Activated T-cell treated with anti-CD3 and anti-CD28 coated beads, Interleukin-2, amount 50 U/mL, for 72 hours (primary cell): ENCODE data around the gene GPRC5B. TPM values are rescaled to one million over a fixed set of nuclear protein-coding genes. Genes with fewer than 3 reads are reported as not detected.

Experiments used
- ATAC-seq, 2 donors: fragments of 150-1000 bp; cut with Tn5 transposase; replicated peaks in 1 of 2; 2 replicates each; pipeline ENCODE4 v1.10.0; 2021; ENCODE audit warnings: moderate library complexity in 2 of 2, mild to moderate bottlenecking in 1 of 2
- DNase-seq, 2 donors: peaks; one replicate each; pipeline ENCODE4 v3.0.0; 2021 to 2022; ENCODE audit warnings: mixed read lengths in 1 of 2
- H3K27ac Mint-ChIP-seq: one replicate; pipeline ENCODE4 v1.8.0; 2022; ENCODE audit warnings: mild to moderate bottlenecking, moderate library complexity, mixed read lengths
- H3K27me3 Mint-ChIP-seq: one replicate; pipeline ENCODE4 v1.8.0; 2022; ENCODE audit warnings: low read depth, mixed read lengths
- H3K36me3 Mint-ChIP-seq, 2 donors: one replicate each; pipeline ENCODE4 v1.8.0; 2022; ENCODE audit warnings: mixed read lengths in 2 of 2, mild to moderate bottlenecking in 1 of 2; ENCODE audit not compliant: insufficient read depth in 2 of 2
- H3K4me1 Mint-ChIP-seq: one replicate; pipeline ENCODE4 v1.8.0; 2022; ENCODE audit warnings: low read depth, mixed read lengths
- H3K4me3 Mint-ChIP-seq, 2 donors: one replicate each; pipeline ENCODE4 v1.8.0; 2022; ENCODE audit warnings: mild to moderate bottlenecking in 2 of 2, mixed read lengths in 2 of 2, moderate library complexity in 2 of 2
- H3K9me3 Mint-ChIP-seq, 2 donors: one replicate each; pipeline ENCODE4 v1.8.0; 2022; ENCODE audit warnings: mixed read lengths in 2 of 2
- total RNA-seq, 2 donors: library from RNA; stranded (reverse); gene quantifications; one replicate each; pipeline ENCODE4 v1.2.3, GENCODE V29; 2022

The GPRC5B gene
- total RNA-seq, 2 donors from 2014 or later: 0.17 TPM; not detected in 1

GRCh38 chr16:19842426-19843157, 42.1 kb downstream of the GPRC5B start:
- H3K4me1 Mint-ChIP-seq: no peaks in the 10 kb centered on the region
- ATAC-seq (no peak), DNase-seq (no peak)
- H3K9me3 Mint-ChIP-seq: no peaks in the 10 kb centered on the region
- no peaks in the 10 kb centered on the region for H3K27me3 Mint-ChIP-seq
- H3K4me3 Mint-ChIP-seq: no peak overlapping the region
- H3K36me3 Mint-ChIP-seq: no peaks in the 10 kb centered on the region
- no peak overlapping the region for H3K27ac Mint-ChIP-seq

- DNase-seq (no peak), ATAC-seq (no peak)
- no peak overlapping the region for H3K4me3 Mint-ChIP-seq
- H3K9me3 Mint-ChIP-seq: no peaks in the 10 kb centered on the region
- no peaks in the 10 kb centered on the region for H3K27me3 Mint-ChIP-seq
- no peaks in the 10 kb centered on the region for H3K36me3 Mint-ChIP-seq
- H3K4me1 Mint-ChIP-seq: no peaks in the 10 kb centered on the region
- H3K27ac Mint-ChIP-seq: no peak overlapping the region
These were observed 43.5 kb downstream of the GPRC5B start for GRCh38 chr16:19841184-19841583.

- no peaks in the 10 kb centered on the region for H3K9me3 Mint-ChIP-seq
- H3K4me1 Mint-ChIP-seq: no peaks in the 10 kb centered on the region
- H3K27me3 Mint-ChIP-seq: no peaks in the 10 kb centered on the region
- H3K36me3 Mint-ChIP-seq: no peaks in the 10 kb centered on the region
- DNase-seq (no peak), ATAC-seq (no peak)
- H3K4me3 Mint-ChIP-seq: no peak overlapping the region
- H3K27ac Mint-ChIP-seq: no peak overlapping the region
These were observed 44.0 kb downstream of the GPRC5B start for GRCh38 chr16:19840524-19841110.

- H3K4me3 Mint-ChIP-seq: no peak overlapping the region
- H3K27ac Mint-ChIP-seq: no peak overlapping the region
- no peaks in the 10 kb centered on the region for H3K27me3 Mint-ChIP-seq
- no peak for ATAC-seq
- no peaks in the 10 kb centered on the region for H3K4me1 Mint-ChIP-seq
- H3K36me3 Mint-ChIP-seq: no peaks in the 10 kb centered on the region
- DNase-seq: no peak
- no peaks in the 10 kb centered on the region for H3K9me3 Mint-ChIP-seq
These were observed 46.5 kb downstream of the GPRC5B start for GRCh38 chr16:19837984-19838707.

- no peaks in the 10 kb centered on the region for H3K9me3 Mint-ChIP-seq
- no peaks in the 10 kb centered on the region for H3K4me1 Mint-ChIP-seq
- no peaks in the 10 kb centered on the region for H3K27me3 Mint-ChIP-seq
- H3K36me3 Mint-ChIP-seq: no peaks in the 10 kb centered on the region
- H3K4me3 Mint-ChIP-seq: no peak overlapping the region
- DNase-seq (no peak), ATAC-seq (no peak)
- H3K27ac Mint-ChIP-seq: no peak overlapping the region
These were observed 47.2 kb downstream of the GPRC5B start for GRCh38 chr16:19837331-19837980.

GRCh38 chr16:19835968-19836421, 48.7 kb downstream of the GPRC5B start:
- no peak overlapping the region for H3K4me3 Mint-ChIP-seq
- H3K36me3 Mint-ChIP-seq: no peaks in the 10 kb centered on the region
- H3K27ac Mint-ChIP-seq: no peak overlapping the region
- H3K9me3 Mint-ChIP-seq: no peaks in the 10 kb centered on the region
- no peaks in the 10 kb centered on the region for H3K27me3 Mint-ChIP-seq
- ATAC-seq: no peak
- H3K4me1 Mint-ChIP-seq: no peaks in the 10 kb centered on the region
- DNase-seq: no peak

- DNase-seq (no peak), ATAC-seq (no peak)
- Mint-ChIP-seq H3K36me3 (no peaks in the 10 kb centered on the region), H3K27ac (no peak overlapping the region), H3K4me1 (no peaks in the 10 kb centered on the region), H3K4me3 (no peak overlapping the region), H3K27me3 (no peaks in the 10 kb centered on the region), H3K9me3 (no peaks in the 10 kb centered on the region)
These were observed 49.5 kb downstream of the GPRC5B start for GRCh38 chr16:19835196-19835595.

- no peak for DNase-seq
- H3K27ac Mint-ChIP-seq: no peak overlapping the region
- no peaks in the 10 kb centered on the region for H3K27me3 Mint-ChIP-seq
- H3K4me3 Mint-ChIP-seq: no peak overlapping the region
- H3K36me3 Mint-ChIP-seq: no peaks in the 10 kb centered on the region
- H3K4me1 Mint-ChIP-seq: no peaks in the 10 kb centered on the region
- H3K9me3 Mint-ChIP-seq: no peaks in the 10 kb centered on the region
- ATAC-seq: no peak
These were observed 51.1 kb downstream of the GPRC5B start for GRCh38 chr16:19833581-19833980.

GRCh38 chr16:19833176-19833575, 51.5 kb downstream of the GPRC5B start:
- DNase-seq (no peak), ATAC-seq (no peak)
- no peaks in the 10 kb centered on the region for H3K4me1 Mint-ChIP-seq
- H3K27me3 Mint-ChIP-seq: no peaks in the 10 kb centered on the region
- no peaks in the 10 kb centered on the region for H3K9me3 Mint-ChIP-seq
- no peak overlapping the region for H3K4me3 Mint-ChIP-seq
- no peak overlapping the region for H3K27ac Mint-ChIP-seq
- H3K36me3 Mint-ChIP-seq: no peaks in the 10 kb centered on the region

- Mint-ChIP-seq H3K4me3 (no peak overlapping the region), H3K27ac (no peak overlapping the region), H3K4me1 (no peaks in the 10 kb centered on the region), H3K27me3 (no peaks in the 10 kb centered on the region), H3K36me3 (no peaks in the 10 kb centered on the region), H3K9me3 (no peaks in the 10 kb centered on the region)
- ATAC-seq: no peak
- DNase-seq: no peak
These were observed 53.0 kb downstream of the GPRC5B start for GRCh38 chr16:19831678-19832077.

GRCh38 chr16:19830902-19831560, 53.6 kb downstream of the GPRC5B start:
- Mint-ChIP-seq H3K36me3 (no peaks in the 10 kb centered on the region), H3K27me3 (no peaks in the 10 kb centered on the region), H3K9me3 (no peaks in the 10 kb centered on the region), H3K27ac (no peak overlapping the region), H3K4me1 (no peaks in the 10 kb centered on the region), H3K4me3 (no peak overlapping the region)
- DNase-seq (no peak), ATAC-seq (no peak)

GRCh38 chr16:19829844-19830692, 54.6 kb downstream of the GPRC5B start:
- Mint-ChIP-seq H3K27me3 (no peaks in the 10 kb centered on the region), H3K27ac (no peak overlapping the region), H3K9me3 (no peaks in the 10 kb centered on the region), H3K4me3 (no peak overlapping the region), H3K36me3 (no peaks in the 10 kb centered on the region), H3K4me1 (no peaks in the 10 kb centered on the region)
- no peak for DNase-seq
- ATAC-seq: no peak
